Kidney capillary endothelial cell (primary cell): Measurements from ENCODE around the gene SOX12.
"Not testable (repeated sequence)": the region's sequence is repeated elsewhere in the genome, so short reads cannot be mapped to it uniquely, and the experiment has no call there.

Experiments used
- DNase-seq: peaks from one replicate; pipeline ENCODE4 v3.0.0-alpha.2; 2018; ENCODE audit warnings: low spot score

The SOX12 gene

DNA sequence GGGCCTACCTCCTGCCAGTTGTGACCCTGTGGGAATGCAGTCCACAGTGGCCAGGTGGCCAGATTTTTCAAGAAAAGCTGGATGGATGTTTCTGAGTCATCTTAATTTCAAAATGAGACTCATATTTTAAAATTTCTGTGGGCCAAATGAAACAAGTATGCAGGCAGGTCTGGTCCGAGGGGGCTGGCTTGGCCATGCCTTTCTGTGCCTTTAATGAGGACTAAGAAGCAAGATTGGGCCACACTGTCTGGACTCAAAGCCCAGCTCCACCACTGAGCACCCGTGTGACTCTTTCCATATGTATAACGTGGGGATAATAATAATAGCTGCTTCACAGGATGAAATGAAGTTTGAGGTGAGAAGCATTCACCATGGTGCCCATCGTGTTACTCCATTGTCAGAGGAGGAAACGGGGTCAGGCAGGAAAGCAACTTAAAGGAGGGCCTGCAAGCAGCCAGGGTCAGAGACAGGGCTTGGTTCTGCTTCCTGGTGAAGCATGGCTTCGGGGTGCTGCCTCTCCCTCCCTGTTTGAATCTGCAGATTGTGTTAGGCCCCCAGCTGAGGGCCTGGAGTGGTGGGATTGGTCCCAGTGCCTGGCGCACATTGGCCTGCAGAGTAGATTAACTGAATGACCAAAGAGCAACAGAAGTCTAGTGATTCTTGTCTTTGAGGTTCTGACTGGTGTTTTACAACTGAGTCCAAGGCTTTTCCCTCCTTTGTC lies 3.8 kb downstream of the SOX12 start:
- no peak for DNase-seq

DNA sequence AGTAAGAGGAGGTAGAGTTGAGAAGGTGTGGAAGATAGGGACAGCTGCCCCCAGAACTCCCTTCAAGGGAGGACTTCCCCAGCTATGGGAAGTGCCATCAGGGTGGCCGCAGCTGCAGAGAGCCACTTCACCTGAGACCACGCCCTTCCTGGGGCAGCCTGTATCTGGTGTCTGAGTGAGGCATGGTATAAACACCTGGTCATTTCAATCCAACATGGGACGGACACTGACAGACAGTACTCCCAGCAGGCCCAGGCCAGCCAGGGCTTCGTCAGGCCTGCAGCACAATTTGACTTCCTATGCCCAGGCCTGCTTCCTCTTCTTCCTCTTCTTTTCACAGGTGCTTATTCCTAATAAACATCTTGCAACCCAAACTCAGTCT lies 4.5 kb downstream of the SOX12 start:
- DNase-seq, result no peak

DNA sequence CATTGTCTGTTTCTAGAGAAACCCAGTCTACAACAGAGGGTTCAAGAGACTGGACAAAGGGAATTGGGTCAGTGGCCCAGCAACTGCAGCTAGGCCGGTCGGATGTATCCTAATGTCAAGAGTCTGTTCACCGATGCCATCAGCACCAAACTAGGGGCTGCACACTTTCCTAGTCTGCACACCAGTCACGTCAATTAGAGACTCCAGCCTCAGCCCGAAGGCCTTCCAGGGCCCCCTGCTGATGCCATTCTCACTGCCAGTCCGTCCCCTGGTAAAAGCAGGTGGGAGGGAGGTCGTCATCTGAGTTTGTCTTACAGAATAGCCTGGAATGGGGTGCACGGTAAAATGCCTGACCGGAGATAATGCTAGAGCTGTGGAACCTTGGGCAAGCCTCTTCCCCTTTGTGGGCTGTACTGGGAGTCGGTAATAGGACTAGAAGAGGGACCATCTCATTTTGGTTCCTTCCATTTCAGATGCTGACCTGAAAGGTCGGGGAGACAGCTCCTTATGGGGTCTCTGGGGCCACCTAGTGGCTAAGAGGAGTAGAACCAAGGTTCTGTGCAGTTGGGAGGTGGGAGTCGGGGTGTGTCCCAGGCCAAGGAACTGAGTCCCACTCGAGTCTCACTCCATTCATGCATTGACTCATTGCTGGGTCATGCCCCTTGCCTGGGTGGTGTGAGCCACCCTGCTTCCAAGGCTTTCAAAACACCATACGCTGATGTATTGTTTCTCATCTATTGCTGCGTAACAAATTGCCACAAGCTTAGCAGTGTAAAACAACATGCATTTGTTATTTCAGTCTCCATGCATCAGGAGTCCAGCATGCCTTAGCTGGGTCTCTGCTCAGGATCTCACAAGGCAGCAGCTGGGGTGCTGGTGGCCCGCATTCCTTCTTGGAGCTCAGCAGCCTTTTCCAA lies 5.1 kb downstream of the SOX12 start:
- DNase-seq, result peak; percentile 71

DNA sequence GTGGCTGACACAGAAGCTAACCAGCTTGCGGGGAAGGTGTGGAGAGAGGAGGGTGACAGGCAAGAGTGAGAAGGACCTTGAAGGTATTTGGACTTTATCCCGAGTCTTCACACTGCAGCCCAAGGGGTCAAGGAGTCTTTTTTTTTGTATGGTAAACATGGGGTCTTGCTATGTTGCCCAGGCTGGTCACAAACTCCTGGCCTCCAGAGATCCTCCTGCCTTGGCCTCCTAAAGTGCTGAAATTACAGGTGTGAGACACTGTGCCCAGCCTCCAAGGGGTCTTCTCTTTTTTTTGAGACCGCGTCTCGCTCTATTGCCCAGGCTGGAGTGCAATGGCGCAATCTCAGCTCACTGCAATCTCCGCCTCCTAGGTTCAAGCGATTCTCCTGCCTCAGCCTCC lies 9.2 kb downstream of the SOX12 start:
- DNase-seq, result no peak

DNA sequence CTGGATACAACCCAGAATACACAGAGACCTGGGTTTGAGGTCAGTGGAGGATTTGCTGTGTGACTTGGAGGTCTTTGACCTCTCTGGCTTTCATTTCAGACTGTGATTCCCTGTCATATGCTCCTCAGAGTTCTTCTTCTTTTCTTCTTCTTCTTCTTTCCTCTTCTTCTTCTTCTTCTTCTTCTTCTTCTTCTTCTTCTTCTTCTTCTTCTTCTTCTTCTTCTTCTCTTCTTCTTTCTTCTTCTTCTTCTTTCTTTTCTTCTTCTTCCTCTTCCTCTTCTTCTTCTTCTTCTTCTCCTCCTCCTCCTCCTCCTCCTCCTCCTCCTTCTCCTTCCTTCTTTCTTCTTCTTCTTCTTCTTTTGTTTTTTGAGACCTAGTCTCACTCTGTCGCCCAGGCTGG lies 10.7 kb downstream of the SOX12 start:
- not testable (repeated sequence) for DNase-seq

DNA sequence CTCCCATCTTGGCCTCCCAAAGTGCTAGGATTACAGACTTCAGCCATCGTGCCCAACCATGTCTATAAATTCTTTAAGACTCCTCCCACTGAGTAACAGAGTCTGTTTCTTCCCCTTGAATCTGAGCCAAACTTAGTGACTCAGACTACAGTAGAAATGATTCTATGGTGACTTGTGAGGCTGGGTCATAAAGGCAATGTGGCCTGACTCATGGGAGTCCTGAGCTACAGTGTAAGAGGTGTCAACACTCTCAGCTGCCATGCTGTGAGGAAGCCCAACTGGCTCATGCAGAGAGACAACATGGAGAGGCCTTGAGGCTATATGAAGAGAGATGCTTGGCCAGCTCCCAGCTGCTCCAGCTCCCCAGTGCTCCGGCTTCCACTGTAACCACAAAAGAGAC lies 16.3 kb downstream of the SOX12 start:
- DNase-seq, result peak; percentile 69

DNA sequence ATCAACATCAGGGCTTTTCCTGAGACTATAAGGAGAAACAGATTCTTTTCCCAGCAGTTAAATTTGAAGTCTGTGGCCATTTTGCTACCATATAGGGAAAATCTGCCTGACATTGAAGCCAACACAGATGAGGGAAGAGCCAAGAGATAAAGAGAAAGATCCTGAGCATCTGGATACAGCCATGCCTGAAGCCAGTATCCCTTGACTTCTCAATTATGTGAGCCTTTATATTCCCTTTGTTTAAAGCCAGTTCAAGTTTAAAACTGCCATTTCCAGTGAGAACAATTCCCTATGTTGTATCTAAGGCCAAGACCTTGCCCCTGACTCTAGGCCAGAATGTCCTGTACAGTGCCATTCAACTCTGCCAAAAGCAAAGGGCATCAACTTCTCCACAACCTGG lies 17.8 kb downstream of the SOX12 start:
- no peak for DNase-seq

DNA sequence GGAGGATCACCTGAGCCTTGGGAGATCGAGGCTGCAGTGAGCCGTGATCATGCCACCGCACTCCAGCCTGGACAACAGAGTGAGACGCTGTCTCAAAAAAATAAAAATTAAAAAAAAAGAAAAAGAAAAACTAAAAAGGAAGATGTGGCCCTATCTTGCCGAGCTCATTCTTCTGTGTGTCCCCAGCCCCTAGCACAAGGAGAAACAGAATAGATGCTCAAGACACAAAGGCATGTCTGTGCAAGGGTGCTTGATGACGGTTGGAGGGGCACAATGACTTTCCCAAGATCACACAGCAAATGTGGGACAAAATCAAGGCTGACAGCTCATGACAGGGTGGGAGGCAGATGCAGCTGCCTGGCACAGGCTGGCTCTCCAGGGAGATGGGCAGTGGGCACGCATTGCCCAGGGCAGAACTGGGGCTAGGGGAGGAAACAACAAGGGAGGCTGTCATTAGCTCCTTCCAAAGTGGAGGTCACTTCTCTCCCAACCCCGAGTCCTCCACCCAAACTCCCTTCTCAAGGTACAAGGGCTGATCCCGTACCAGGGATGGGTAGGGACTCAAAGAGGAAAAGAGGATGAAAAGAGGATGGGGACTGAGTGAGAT lies 20.8 kb downstream of the SOX12 start:
- no peak for DNase-seq

DNA sequence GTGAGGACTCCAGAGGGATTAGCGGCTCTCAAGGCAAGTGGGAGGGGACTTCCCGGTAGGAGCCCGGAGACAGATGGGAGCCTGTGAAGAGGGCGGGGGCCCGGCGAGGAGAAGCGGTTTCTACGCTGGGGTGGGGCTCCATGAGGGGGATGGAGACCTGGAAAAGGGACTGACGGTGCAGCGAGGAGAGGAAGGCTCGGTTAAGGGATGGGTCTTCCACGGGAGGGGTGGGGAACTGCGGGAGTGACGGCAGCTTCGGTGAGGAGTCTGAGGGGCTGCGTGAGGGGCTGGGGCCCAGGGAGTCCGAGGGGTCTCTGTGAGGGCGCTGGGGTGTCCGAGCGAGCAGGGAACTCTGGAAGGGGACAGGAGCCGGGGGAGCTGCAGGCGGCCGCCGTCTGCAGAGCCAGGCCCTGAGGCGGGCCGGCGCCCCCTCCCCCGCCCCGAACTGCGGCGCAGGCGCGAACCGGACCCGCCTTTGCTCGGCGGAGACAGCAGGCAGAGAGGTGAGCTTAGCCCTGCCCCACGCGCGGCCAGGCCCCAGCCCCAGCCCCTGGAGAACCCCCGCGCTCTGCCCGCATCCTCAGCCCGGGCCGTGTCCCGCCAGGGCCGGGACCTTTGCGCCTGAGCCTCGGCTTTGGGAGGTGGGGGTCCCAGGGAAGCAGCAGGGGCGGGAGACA lies 21.4 kb downstream of the SOX12 start, which contains the start of gene NRSN2:
TSS of gene NRSN2 (plus strand) at position 472 of the 677 bp plus-strand sequence. CDS start 2,533 bp downstream, outside the sequence.
- DNase-seq, result no peak

DNA sequence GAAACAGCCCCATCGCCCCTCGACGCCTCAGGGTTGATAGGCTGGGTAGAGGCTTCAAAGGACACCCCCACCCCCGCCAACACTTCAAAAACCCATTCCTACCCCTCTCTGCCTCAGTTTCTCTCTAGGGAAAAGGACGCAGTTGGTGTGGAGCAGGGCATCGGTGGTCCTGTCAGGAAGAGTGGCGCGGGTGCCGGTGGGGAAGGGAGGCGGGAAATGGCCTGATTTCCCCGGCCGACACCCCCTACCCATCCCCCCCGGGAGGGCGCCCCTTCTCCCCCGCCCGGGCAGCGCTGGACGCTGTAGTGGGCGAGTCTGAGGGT lies 21.9 kb downstream of the SOX12 start:
- no peak for DNase-seq

DNA sequence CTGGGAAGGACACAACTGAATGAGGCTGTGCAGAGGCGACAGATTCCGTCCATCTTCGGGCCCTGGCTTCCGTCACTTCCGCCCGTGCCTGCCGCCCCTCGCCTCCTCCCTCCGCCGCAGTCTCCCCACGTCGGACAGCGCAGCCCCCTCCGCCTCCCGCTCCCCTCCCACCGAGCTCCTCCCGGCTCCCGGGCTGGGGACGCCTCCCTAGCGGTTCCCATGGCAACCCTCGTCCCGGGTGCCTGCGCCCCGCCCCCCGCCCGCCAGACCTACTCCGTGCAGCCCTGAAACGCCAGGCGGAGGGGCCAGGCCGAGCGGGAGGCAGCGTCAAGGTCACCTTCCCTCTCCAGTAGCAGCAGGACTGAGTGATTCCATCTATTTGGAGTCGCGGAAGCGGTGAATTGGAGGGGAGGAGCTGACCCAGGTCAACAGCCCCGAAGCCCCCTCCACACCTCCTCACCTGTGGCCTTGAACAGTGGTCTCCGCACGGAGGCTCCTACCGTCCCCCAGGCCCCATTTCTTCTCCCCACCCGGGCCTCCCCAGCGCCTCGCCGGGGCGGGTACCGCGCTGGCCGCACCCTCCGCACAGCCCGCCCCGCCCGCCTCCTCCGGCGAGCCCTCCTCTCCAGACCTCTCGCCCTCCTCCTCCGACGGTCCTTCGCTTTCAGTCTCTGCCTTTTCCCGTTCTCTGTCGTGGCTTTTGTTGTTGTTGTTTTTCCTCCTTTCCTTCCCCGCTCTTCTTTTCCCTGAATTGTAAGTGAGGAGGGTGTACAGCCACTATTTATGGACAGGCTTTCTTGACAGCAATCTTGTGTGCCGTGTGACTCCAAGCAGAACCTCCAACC lies 22.5 kb downstream of the SOX12 start:
- DNase-seq, result peak; percentile 72

DNA sequence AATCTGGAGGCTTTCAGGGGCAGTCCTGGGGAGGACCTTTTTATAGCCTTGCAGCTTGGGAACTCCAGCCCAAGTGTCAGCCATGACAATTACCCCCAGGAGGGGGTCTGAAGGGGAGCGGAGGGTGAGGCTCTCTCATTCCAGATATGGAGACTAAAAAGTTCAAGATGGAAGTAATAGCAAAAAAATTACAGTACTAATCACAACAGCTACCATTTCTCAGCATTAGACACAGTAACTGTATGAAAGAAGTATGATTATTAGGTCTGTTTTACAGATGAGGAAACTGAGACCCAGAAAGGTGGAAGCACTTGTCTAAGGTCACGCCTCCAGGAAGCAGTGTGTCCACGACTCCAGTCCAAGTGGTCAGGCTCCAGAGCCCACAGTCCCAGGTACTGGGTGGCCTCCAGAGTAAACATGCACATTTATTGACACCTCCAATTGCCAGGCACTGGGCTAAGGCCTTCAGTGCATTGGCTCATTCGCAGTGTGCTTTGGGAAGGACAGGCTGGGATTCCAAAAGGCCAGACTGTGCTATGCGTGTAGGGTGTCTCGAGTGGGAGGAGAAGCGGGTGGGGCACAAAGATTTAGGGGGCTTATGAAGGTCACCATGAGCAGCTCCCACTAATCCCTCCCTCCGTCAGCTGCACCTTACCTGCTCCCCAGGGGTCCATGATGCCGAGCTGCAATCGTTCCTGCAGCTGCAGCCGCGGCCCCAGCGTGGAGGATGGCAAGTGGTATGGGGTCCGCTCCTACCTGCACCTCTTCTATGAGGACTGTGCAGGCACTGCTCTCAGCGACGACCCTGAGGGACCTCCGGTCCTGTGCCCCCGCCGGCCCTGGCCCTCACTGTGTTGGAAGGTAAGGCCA lies 23.9 kb downstream of the SOX12 start:
- DNase-seq, result no peak

DNA sequence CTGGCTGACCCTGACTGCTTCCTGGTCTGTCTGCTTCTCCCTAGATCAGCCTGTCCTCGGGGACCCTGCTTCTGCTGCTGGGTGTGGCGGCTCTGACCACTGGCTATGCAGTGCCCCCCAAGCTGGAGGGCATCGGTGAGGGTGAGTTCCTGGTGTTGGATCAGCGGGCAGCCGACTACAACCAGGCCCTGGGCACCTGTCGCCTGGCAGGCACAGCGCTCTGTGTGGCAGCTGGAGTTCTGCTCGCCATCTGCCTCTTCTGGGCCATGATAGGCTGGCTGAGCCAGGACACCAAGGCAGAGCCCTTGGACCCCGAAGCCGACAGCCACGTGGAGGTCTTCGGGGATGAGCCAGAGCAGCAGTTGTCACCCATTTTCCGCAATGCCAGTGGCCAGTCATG lies 27.8 kb downstream of the SOX12 start:
- DNase-seq, result no peak

DNA sequence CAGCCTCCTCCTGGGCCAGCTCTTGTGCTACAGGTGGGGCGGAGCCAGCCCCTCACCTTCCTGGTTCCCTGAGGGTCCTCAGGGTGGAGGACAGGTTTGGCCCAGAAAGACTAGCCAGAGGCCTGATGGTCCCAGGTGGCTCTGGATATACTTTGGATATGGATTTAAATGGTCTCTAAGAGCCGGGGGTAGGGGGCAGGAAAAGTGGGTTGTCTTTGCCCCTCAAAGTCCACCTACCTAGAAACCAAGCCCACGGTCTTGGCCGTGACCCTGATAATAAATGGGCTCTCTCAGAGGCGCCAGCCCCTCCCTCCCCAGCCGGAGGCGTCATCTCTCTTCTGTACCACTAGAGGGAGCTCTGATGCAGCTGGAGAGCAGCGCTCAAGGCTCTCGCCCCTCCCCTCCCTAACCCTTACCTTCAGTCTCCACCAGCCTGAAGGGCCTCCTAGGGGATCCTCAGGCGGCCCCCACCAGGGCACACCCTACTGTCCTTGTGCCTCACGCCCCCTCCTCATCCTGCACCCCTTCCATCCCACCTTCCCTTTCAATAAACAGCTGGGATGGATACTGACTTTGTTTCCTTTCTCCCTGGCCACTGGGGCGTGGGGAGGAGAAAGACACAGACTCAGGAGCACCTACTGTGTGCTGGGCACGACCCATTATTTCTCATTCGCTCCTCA lies 29.1 kb downstream of the SOX12 start:
- DNase-seq, result peak; percentile 75

DNA sequence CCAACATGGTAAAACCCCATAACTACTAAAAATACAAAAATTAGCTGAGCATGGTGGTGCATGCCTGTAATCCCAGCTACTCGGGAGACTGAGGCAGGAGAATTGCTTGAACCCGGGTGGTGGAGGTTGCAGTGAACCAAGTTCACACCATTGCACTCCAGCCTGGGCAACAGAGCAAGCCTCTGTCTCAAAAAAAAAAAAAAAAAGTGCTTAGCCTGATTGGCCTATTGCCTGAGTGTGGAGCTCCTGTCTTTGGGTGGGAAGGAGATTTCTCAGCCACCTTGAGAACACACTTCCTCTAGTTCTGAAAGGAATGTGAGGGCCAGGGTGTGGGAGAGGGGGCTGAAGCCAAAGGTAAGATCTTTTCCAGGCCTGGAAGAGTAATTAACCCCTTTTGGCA lies 30.8 kb downstream of the SOX12 start:
- not testable (repeated sequence) for DNase-seq

DNA sequence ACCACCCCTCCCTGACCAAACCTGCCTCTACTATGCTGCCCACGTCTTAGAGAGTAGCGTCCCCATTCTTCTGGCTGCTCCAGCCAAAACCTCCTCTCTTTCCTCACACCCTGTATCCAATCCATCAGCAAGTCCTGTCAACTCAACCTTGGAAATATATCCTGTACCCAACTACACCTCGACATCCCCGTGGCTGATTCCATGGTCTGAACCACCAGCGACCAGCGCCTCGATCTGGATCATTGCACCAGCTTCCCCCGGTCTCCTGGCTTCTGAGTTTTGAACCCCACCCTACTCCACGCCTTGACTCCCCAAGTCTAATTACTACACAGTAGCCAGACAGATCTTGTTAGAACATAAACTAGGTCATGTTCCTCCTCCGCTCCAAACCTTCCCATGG lies 31.4 kb downstream of the SOX12 start:
- DNase-seq, result no peak

DNA sequence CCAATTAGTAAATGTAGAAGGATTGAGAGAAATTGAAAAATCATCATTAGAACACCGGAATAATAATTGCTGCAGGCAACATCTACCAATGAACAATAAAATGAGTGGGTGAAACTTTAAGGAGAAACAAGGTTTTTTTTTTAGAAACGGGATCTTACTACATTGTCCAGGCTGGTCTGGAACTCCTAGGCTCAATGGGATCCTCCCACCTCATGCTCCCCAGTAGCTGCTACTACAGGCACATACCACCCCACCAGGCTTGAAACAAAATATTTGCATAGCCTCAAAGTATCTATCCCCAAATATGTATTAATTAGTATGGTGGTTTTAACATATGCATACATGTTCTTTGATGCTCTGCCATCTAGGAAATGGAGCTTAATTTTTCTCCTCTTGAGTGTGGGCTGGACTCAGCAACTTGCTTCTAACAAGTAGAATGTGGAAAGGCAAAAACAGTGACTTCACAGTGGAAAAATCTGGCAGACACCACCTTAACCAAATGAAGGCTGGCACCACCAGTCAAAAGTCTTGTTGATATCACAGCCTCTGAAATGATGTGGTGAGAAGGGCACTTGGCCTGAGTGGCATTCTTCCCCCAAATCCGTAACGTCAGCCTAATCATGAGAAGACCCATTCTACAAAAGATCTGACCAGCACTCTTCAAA lies 33.7 kb downstream of the SOX12 start:
- DNase-seq, result no peak

DNA sequence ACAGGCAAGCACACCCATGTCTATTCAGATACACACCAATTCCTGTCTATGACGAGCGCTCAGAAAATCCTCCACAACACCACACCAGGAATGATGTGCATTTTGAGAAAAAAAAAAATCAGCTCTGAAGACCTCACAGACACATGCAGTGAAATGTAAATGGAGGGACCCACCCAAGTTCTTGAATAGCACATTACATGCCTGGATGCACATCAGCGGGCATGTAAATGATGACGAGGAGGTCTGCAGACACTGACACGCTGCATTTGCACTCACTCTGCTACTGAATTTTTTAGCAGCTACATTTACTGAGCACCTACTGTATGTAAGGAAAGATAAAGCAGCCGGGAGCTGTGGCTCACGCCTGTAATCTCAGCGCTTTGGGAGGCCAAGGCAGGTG lies 36.2 kb downstream of the SOX12 start:
- DNase-seq, result no peak
